HepG2 (cell line): ENCODE results near the gene RAB1B. TPM values are rescaled to one million over a fixed set of nuclear protein-coding genes. Genes with fewer than 3 reads are reported as not detected.

ENCODE experiments used
- ATAC-seq: fragments of 200-7000 bp; cut with Tn5 transposase; 3 replicates; pipeline ENCODE4 v1.9.1; 2020; ENCODE audit warnings: mild to moderate bottlenecking, moderate library complexity
- BruUV-seq: library from RNA; stranded (reverse); fragments of 400-500 nt; replicated peaks from 2 replicates; lab custom pipeline; 2021; lab: Mats Ljungman, UMichigan
- CTCF ChIA-PET: fragments of 300-600 bp; formaldehyde crosslinking; extraction: SDS; loops from one replicate; lab custom pipeline; 2021; ENCODE audit warnings: low total read pairs, inconsistent platforms, low intra/inter-chr PET ratio; lab: Yijun Ruan, JAX
- POLR2A ChIA-PET: fragments of 350-600 bp; sonication (Branson Sonifier 250); formaldehyde crosslinking; loops from one replicate; lab custom pipeline; 2020; ENCODE audit warnings: antibody characterized with exemption, inconsistent platforms; lab: Yijun Ruan, JAX
- DNase-seq: peaks from one replicate; pipeline ENCODE4 v3.0.0-alpha.2; 2015; ENCODE audit warnings: low spot score
- FAIRE-seq: peaks from 3 replicates; lab custom pipeline; 2011; peaks lifted over from hg19 to GRCh38; lab: Jason Lieb, UNC
- H2AFZ ChIP-seq: one replicate; pipeline ENCODE4 v1.6.1; 2011; ENCODE audit warnings: low read length, inconsistent platforms
- H3K27ac ChIP-seq: fragments of 300-600 bp; 3 replicates; pipeline ENCODE4 v1.8.0; 2011; ENCODE audit warnings: mixed run types, mild to moderate bottlenecking, mixed read lengths, low read length, inconsistent platforms; ENCODE audit not compliant: insufficient read depth; ENCODE audit errors: extremely low read length
- H3K27me3 ChIP-seq, 2 experiments: fragments of 200-600 bp in 1 of 2; 2 replicates in 1 of 2; 3 replicates in 1 of 2; pipeline versions ENCODE4 v1.6.0 to v1.8.0; 2011; ENCODE audit warnings: low read length in 2 of 2, mild to moderate bottlenecking in 2 of 2, moderate library complexity in 2 of 2, inconsistent platforms in 1 of 2; ENCODE audit not compliant: insufficient read depth in 2 of 2, control insufficient read depth in 1 of 2
- H3K36me3 ChIP-seq, 2 experiments: fragments of 200-600 bp in 1 of 2; replicated peaks in 1 of 2; 2 replicates in 1 of 2; 3 replicates in 1 of 2; pipeline versions ENCODE4 v1.5.1 to v1.8.0; 2011; ENCODE audit warnings: low read length in 2 of 2, inconsistent platforms in 1 of 2; ENCODE audit not compliant: insufficient read depth in 2 of 2, control insufficient read depth in 1 of 2
- H3K4me1 ChIP-seq: 2 replicates; pipeline ENCODE4 v1.5.1; 2012; ENCODE audit warnings: low read length, inconsistent platforms; ENCODE audit not compliant: insufficient read depth
- H3K4me2 ChIP-seq: 2 replicates; pipeline ENCODE4 v1.6.0; 2011; ENCODE audit warnings: low read depth, low read length, inconsistent platforms
- H3K4me3 ChIP-seq, 3 experiments: fragments of 200-600 bp in 1 of 3; sonication (generic), shearing (Covaris generic) in 1 of 3; replicated peaks in 1 of 3; 2 replicates each; pipeline ENCODE4 v1.5.1; 2011 to 2016; ENCODE audit warnings: low read length in 3 of 3, inconsistent platforms in 2 of 3, low read depth in 2 of 3, mild to moderate bottlenecking in 2 of 3, control low read depth in 1 of 3, mixed read lengths in 1 of 3; ENCODE audit not compliant: insufficient read depth in 1 of 3
- H3K79me2 ChIP-seq: one replicate; pipeline ENCODE4 v1.6.1; 2011; ENCODE audit warnings: low read length, inconsistent platforms; ENCODE audit not compliant: insufficient read depth
- H3K9ac ChIP-seq: 2 replicates; pipeline ENCODE4 v1.6.0; 2011; ENCODE audit warnings: mild to moderate bottlenecking, low read depth, low read length, inconsistent platforms; ENCODE audit not compliant: insufficient read depth
- H3K9me3 ChIP-seq: 2 replicates; pipeline ENCODE4 v1.5.1; 2012; ENCODE audit warnings: mild to moderate bottlenecking, low read length
- H4K20me1 ChIP-seq: 2 replicates; pipeline ENCODE4 v1.6.0; 2011; ENCODE audit warnings: inconsistent platforms, mild to moderate bottlenecking, low read length, moderate library complexity; ENCODE audit not compliant: insufficient read depth
- ATF1 ChIP-seq: IDR thresholded peaks from 2 replicates; pipeline ENCODE4 v1.6.1; 2016; ENCODE audit warnings: mild to moderate bottlenecking, control low read depth
- DR1 ChIP-seq: sonication (generic); formaldehyde crosslinking; IDR thresholded peaks from 2 replicates; pipeline ENCODE4 v1.8.0; 2021; ENCODE audit warnings: mild to moderate bottlenecking, missing genetic modification reagents, inconsistent platforms
- IKZF1 ChIP-seq: fragments of 450-650 bp; IDR thresholded peaks from 2 replicates; pipeline ENCODE4 v1.7.1; 2016
- SAFB2 ChIP-seq: sonication (generic); formaldehyde crosslinking; IDR thresholded peaks from 2 replicates; pipeline ENCODE4 v1.5.1; 2020; ENCODE audit warnings: missing genetic modification reagents, low read depth, mild to moderate bottlenecking, borderline replicate concordance
- TBX2 ChIP-seq: sonication (generic); formaldehyde crosslinking; IDR thresholded peaks from 2 replicates; pipeline ENCODE4 v1.5.0; 2020; ENCODE audit warnings: missing genetic modification reagents, mild to moderate bottlenecking, borderline replicate concordance
- ZNF136 ChIP-seq: sonication (generic); formaldehyde crosslinking; IDR thresholded peaks from 2 replicates; pipeline ENCODE4 v1.8.1; 2022; ENCODE audit warnings: low read depth, mild to moderate bottlenecking, moderate library complexity, missing genetic modification reagents
- ZNF629 ChIP-seq: sonication (generic); formaldehyde crosslinking; conservative IDR thresholded peaks from 2 replicates; pipeline ENCODE4 v1.5.0; 2020; ENCODE audit warnings: missing genetic modification reagents
- ZNF761 ChIP-seq: sonication (generic); formaldehyde crosslinking; conservative IDR thresholded peaks from 2 replicates; pipeline ENCODE4 v1.4.0; 2020; ENCODE audit warnings: mild to moderate bottlenecking, missing genetic modification reagents
- ZZZ3 ChIP-seq: sonication (generic); formaldehyde crosslinking; IDR thresholded peaks from 2 replicates; pipeline ENCODE4 v1.4.0; 2020; ENCODE audit warnings: missing genetic modification reagents, mild to moderate bottlenecking, borderline replicate concordance
- WGBS: methylation state at CpG from one replicate; pipeline ENCODE4 v1.1.6; 2017; ENCODE audit warnings: low lambda C conversion rate; 5-methylcytosine and 5-hydroxymethylcytosine counted together
- in situ Hi-C: cut with HindIII; loops from 2 replicates; pipeline ENCODE4 v1.10.0; 2017; ENCODE audit warnings: low pct_unique_long_range_greater_than_20kb; ENCODE audit not compliant: extremely low pct_ligation_motif_present
- intact Hi-C: fragments of 100-400 bp; cut with micrococcal nuclease; formaldehyde crosslinking; loops from one replicate; pipeline ENCODE4 v1.10.0; 2022; ENCODE audit not compliant: unreplicated experiment
- polyA plus RNA-seq, 8 experiments: library from polyadenylated mRNA; depleted of rRNA in 3 of 8; stranded (reverse) in 7 of 8; unstranded in 1 of 8; fragments of >200 nt; fragmentation: Illumina TruSeq in 4 of 8; extraction: Trizol in 4 of 8; gene quantifications; 2 replicates each; pipeline versions ENCODE4 v1.2.1 to v1.2.3, GENCODE V29; 2011 to 2016; ENCODE audit warnings: low read depth in 4 of 8, missing spikeins in 1 of 8, mixed read lengths in 1 of 8; ENCODE audit not compliant: insufficient read depth in 1 of 8
- total RNA-seq, 5 experiments: library from RNA; depleted of rRNA; stranded (reverse); fragments of >200 nt; fragmentation: Illumina TruSeq; extraction: Trizol; gene quantifications; 2 replicates each; pipeline ENCODE4 v1.2.3, GENCODE V29; 2016; ENCODE audit warnings: low read depth in 1 of 5
- TF ChIP-seq, protein P1 (sequence below): sonication (generic); formaldehyde crosslinking; IDR thresholded peaks from 2 replicates; pipeline ENCODE4 v1.4.0; 2020; ENCODE audit warnings: mild to moderate bottlenecking, missing genetic modification reagents
- TF ChIP-seq, protein P2 (sequence below): sonication (generic); formaldehyde crosslinking; IDR thresholded peaks from 2 replicates; pipeline ENCODE4 v1.5.0; 2020; ENCODE audit warnings: missing genetic modification reagents

The RAB1B gene
- total and polyA plus RNA-seq, 2 of the 13 experiments (the other 11 are each of a cell fraction or from before 2014, with no cell fraction given): 77.9 to 87.9 TPM

DNA sequence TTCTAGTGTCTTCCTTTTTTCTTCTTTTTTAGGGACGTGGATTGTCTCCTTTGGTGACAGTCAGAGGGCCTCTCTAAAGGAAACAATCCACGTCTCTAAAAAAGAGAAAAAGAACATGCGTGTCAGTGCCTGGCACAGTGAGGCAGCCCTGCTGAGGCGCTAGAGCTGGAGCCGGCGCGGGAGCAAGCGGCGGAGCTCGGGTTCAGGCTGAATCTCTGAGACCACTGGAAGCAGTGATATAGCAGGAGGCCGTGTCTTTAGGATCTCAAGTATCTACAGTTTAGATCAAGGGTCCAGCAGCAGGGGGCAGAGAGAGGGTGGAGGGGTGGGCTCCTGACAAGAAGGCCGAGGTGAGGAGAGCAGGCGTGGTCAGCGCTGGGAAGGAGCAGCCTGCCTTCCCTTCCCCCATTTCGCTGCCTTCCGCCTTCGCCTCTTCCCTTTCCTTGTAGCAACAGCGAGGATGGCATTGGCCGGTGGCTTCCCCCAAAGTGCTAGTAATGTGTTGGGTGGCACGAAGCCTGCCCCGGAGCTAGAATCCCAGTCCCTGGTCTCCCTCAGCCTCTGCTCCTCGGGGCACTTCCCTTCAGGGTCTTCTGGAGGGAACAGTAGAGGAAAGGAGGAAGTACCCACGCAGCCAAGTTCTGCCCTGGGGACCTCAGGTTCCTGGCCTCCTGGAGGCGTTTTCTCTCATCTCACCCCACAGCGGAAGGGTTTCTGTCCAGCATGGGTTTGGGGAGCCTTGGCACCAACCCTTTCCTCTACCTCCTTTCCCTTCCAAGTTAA, 28.2 kb upstream of the RAB1B start:
- no peak overlapping the region for H3K4me3 ChIP-seq
- DNase-seq (no peak), ATAC-seq (no peak), FAIRE-seq (no peak)
- no peaks in the 10 kb centered on the region for H3K9me3 ChIP-seq
- WGBS: 96% methylated on average over 24 of the region's 25 CpGs
- no peak overlapping the region for H3K4me2 ChIP-seq
- H3K27me3 ChIP-seq: no peaks in the 10 kb centered on the region
- intact Hi-C loops: no loop called here
- no peak overlapping the region for H2AFZ ChIP-seq
- H4K20me1 ChIP-seq: no peaks in the 10 kb centered on the region
- no TSS peak for BruUV-seq
- no peaks in the 10 kb centered on the region for H3K79me2 ChIP-seq
- no peak overlapping the region for H3K27ac ChIP-seq
- no peaks in the 10 kb centered on the region for H3K4me1 ChIP-seq
- TF ChIP-seq IKZF1 (no peak), ZNF629 (CRISPR knock-in tag) (no peak), SAFB2 (no peak), ZNF136 (CRISPR knock-in tag) (no peak), DR1 (no peak), ZNF761 (no peak), ZZZ3 (CRISPR knock-in tag) (no peak), ATF1 (no peak), TBX2 (CRISPR knock-in tag) (no peak)
- TF ChIP-seq, protein P1, sequence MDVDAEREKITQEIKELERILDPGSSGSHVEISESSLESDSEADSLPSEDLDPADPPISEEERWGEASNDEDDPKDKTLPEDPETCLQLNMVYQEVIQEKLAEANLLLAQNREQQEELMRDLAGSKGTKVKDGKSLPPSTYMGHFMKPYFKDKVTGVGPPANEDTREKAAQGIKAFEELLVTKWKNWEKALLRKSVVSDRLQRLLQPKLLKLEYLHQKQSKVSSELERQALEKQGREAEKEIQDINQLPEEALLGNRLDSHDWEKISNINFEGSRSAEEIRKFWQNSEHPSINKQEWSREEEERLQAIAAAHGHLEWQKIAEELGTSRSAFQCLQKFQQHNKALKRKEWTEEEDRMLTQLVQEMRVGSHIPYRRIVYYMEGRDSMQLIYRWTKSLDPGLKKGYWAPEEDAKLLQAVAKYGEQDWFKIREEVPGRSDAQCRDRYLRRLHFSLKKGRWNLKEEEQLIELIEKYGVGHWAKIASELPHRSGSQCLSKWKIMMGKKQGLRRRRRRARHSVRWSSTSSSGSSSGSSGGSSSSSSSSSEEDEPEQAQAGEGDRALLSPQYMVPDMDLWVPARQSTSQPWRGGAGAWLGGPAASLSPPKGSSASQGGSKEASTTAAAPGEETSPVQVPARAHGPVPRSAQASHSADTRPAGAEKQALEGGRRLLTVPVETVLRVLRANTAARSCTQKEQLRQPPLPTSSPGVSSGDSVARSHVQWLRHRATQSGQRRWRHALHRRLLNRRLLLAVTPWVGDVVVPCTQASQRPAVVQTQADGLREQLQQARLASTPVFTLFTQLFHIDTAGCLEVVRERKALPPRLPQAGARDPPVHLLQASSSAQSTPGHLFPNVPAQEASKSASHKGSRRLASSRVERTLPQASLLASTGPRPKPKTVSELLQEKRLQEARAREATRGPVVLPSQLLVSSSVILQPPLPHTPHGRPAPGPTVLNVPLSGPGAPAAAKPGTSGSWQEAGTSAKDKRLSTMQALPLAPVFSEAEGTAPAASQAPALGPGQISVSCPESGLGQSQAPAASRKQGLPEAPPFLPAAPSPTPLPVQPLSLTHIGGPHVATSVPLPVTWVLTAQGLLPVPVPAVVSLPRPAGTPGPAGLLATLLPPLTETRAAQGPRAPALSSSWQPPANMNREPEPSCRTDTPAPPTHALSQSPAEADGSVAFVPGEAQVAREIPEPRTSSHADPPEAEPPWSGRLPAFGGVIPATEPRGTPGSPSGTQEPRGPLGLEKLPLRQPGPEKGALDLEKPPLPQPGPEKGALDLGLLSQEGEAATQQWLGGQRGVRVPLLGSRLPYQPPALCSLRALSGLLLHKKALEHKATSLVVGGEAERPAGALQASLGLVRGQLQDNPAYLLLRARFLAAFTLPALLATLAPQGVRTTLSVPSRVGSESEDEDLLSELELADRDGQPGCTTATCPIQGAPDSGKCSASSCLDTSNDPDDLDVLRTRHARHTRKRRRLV: no peak
- TF ChIP-seq, protein P2, sequence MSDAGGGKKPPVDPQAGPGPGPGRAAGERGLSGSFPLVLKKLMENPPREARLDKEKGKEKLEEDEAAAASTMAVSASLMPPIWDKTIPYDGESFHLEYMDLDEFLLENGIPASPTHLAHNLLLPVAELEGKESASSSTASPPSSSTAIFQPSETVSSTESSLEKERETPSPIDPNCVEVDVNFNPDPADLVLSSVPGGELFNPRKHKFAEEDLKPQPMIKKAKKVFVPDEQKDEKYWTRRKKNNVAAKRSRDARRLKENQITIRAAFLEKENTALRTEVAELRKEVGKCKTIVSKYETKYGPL (CRISPR knock-in tag): no peak
- H3K36me3 ChIP-seq: peaks cover 4 to 7% of the 10 kb centered on the region in 2 experiments; a peak in 3 of 5 replicates
- ChIA-PET CTCF (no interaction called here), POLR2A (no interaction called here)
- in situ Hi-C loops: no loop called here
- no peak overlapping the region for H3K9ac ChIP-seq
